H1 (cell line): ENCODE results near the gene ADAMTS6. TPM values are rescaled to one million over a fixed set of nuclear protein-coding genes. Genes with fewer than 3 reads are reported as not detected.

Experiments used
- CTCF ChIA-PET: fragments of 300-600 bp; sonication (Branson Sonifier 250); formaldehyde crosslinking; loops from one replicate; lab custom pipeline; 2021; ENCODE audit not compliant: partially characterized antibody; lab: Charles Lee
- POLR2A ChIA-PET: fragments of 300-600 bp; sonication (Branson Sonifier 250); formaldehyde crosslinking; loops from one replicate; lab custom pipeline; 2021; ENCODE audit warnings: inconsistent platforms; ENCODE audit not compliant: partially characterized antibody; lab: Charles Lee
- DNase-seq, 2 experiments: peaks; one replicate each; pipeline versions ENCODE4 v3.0.0 to v3.0.0-alpha.2; 2010 to 2022; ENCODE audit warnings: low spot score in 2 of 2, low read depth in 1 of 2, mixed read lengths in 1 of 2
- FAIRE-seq: peaks from 2 replicates; lab custom pipeline; 2011; peaks lifted over from hg19 to GRCh38; lab: Jason Lieb, UNC
- H2AFZ ChIP-seq: 2 replicates; pipeline ENCODE4 v1.8.1; 2012; ENCODE audit warnings: low read length, inconsistent platforms
- H2AK5ac ChIP-seq: 2 replicates; pipeline ENCODE4 v1.6.1; 2013; ENCODE audit warnings: low read depth, low read length
- H2BK120ac ChIP-seq: replicated peaks from 2 replicates; pipeline ENCODE3; 2013; ENCODE audit warnings: low read depth, low read length, inconsistent platforms
- H2BK12ac ChIP-seq: 2 replicates; pipeline ENCODE4 v1.6.1; 2013; ENCODE audit warnings: low read depth, low read length
- H2BK15ac ChIP-seq: 2 replicates; pipeline ENCODE4 v1.6.1; 2013; ENCODE audit warnings: low read length
- H2BK20ac ChIP-seq: 2 replicates; pipeline ENCODE4 v1.6.1; 2013; ENCODE audit warnings: low read length
- H2BK5ac ChIP-seq: 2 replicates; pipeline ENCODE4 v1.6.1; 2013; ENCODE audit warnings: low read depth, low read length
- H3K14ac ChIP-seq: 2 replicates; pipeline ENCODE4 v1.6.1; 2013; ENCODE audit warnings: inconsistent platforms; ENCODE audit not compliant: insufficient read length
- H3K18ac ChIP-seq: 2 replicates; pipeline ENCODE4 v1.6.1; 2013; ENCODE audit warnings: low read length; ENCODE audit errors: extremely low read depth
- H3K23ac ChIP-seq: 2 replicates; pipeline ENCODE4 v1.6.1; 2013; ENCODE audit warnings: inconsistent platforms; ENCODE audit not compliant: insufficient read length
- H3K23me2 ChIP-seq: 2 replicates; pipeline ENCODE4 v1.6.1; 2013; ENCODE audit warnings: low read depth, low read length
- H3K27ac ChIP-seq: 2 replicates; pipeline ENCODE4 v1.6.1; 2011; ENCODE audit warnings: low read depth, low read length, inconsistent platforms
- H3K27me3 ChIP-seq, 4 experiments: replicated peaks in 1 of 4; 1 replicate in 1 of 4; 2 replicates in 3 of 4; pipeline versions ENCODE4 v1.6.1 to v1.8.1; 2011 to 2013; ENCODE audit warnings: low read length in 3 of 4, mild to moderate bottlenecking in 3 of 4, inconsistent platforms in 2 of 4, mixed read lengths in 2 of 4, moderate library complexity in 1 of 4; ENCODE audit not compliant: control insufficient read depth in 3 of 4, insufficient read depth in 3 of 4; ENCODE audit errors: extremely low read depth in 1 of 4
- H3K36me3 ChIP-seq, 4 experiments: 2 replicates each; pipeline versions ENCODE4 v1.6.1 to v1.8.1; 2011 to 2013; ENCODE audit warnings: mild to moderate bottlenecking in 4 of 4, low read length in 3 of 4, moderate library complexity in 2 of 4, control low read depth in 1 of 4, inconsistent platforms in 1 of 4; ENCODE audit not compliant: insufficient read depth in 4 of 4, control insufficient read depth in 2 of 4
- H3K4ac ChIP-seq: replicated peaks from 2 replicates; pipeline ENCODE3; 2013; ENCODE audit warnings: low read length, low read depth, mixed read lengths, inconsistent platforms; ENCODE audit not compliant: insufficient read length
- H3K4me1 ChIP-seq, 4 experiments: replicated peaks in 1 of 4; 1 replicate in 1 of 4; 2 replicates in 3 of 4; pipeline versions ENCODE4 v1.6.1 to v1.8.1; 2011 to 2013; ENCODE audit warnings: low read length in 3 of 4, inconsistent platforms in 2 of 4, mixed read lengths in 1 of 4; ENCODE audit not compliant: insufficient read depth in 4 of 4, control insufficient read depth in 3 of 4
- H3K4me2 ChIP-seq, 2 experiments: 2 replicates each; pipeline versions ENCODE4 v1.6.1 to v1.8.1; 2011 to 2013; ENCODE audit warnings: low read depth in 2 of 2, low read length in 2 of 2, control low read depth in 1 of 2, inconsistent platforms in 1 of 2, mild to moderate bottlenecking in 1 of 2; ENCODE audit not compliant: insufficient read depth in 1 of 2
- H3K4me3 ChIP-seq, 4 experiments: fragments of 200-600, 300-600 bp in 1 of 4; sonication (generic), shearing (Covaris generic), sonication (Bioruptor Twin) in 1 of 4; 2 replicates each; pipeline versions ENCODE4 v1.5.1 to v1.8.1; 2011 to 2016; ENCODE audit warnings: low read length in 4 of 4, low read depth in 3 of 4, control low read depth in 2 of 4, inconsistent platforms in 2 of 4, mild to moderate bottlenecking in 2 of 4, mixed read lengths in 1 of 4, moderate library complexity in 1 of 4; ENCODE audit not compliant: insufficient read depth in 2 of 4; ENCODE audit errors: extremely low read depth in 1 of 4
- H3K56ac ChIP-seq: replicated peaks from 2 replicates; pipeline ENCODE3; 2013; ENCODE audit warnings: low read depth, mild to moderate bottlenecking, mixed read lengths, low read length, inconsistent platforms; ENCODE audit not compliant: insufficient read length
- H3K79me1 ChIP-seq: 2 replicates; pipeline ENCODE4 v1.6.1; 2013; ENCODE audit warnings: low read depth, low read length, control low read depth
- H3K79me2 ChIP-seq, 2 experiments: 2 replicates each; pipeline versions ENCODE4 v1.6.1 to v1.8.1; 2012 to 2013; ENCODE audit warnings: low read length in 2 of 2, mild to moderate bottlenecking in 2 of 2, inconsistent platforms in 1 of 2; ENCODE audit not compliant: insufficient read depth in 2 of 2, control insufficient read depth in 1 of 2
- H3K9ac ChIP-seq, 4 experiments: replicated peaks in 1 of 4; 1 replicate in 1 of 4; 2 replicates in 3 of 4; pipeline versions ENCODE4 v1.6.1 to v1.8.1; 2011 to 2013; ENCODE audit warnings: low read depth in 3 of 4, low read length in 3 of 4, control low read depth in 2 of 4, mild to moderate bottlenecking in 2 of 4, moderate library complexity in 2 of 4, inconsistent platforms in 1 of 4; ENCODE audit errors: extremely low read depth in 1 of 4
- H3K9me3 ChIP-seq, 2 experiments: 2 replicates each; pipeline versions ENCODE4 v1.6.1 to v1.8.1; 2012 to 2013; ENCODE audit warnings: mild to moderate bottlenecking in 2 of 2, moderate library complexity in 2 of 2, control low read depth in 1 of 2, inconsistent platforms in 1 of 2, low read depth in 1 of 2, low read length in 1 of 2, mixed read lengths in 1 of 2; ENCODE audit not compliant: insufficient read depth in 2 of 2
- H4K20me1 ChIP-seq, 2 experiments: replicated peaks in 1 of 2; 2 replicates each; pipeline versions ENCODE3 to v1.8.1; 2011 to 2013; ENCODE audit warnings: inconsistent platforms in 2 of 2, low read length in 2 of 2, mild to moderate bottlenecking in 1 of 2; ENCODE audit not compliant: insufficient read depth in 2 of 2, control insufficient read depth in 1 of 2
- H4K5ac ChIP-seq: 2 replicates; pipeline ENCODE4 v1.6.1; 2013; ENCODE audit warnings: low read length, low read depth, mixed read lengths, inconsistent platforms; ENCODE audit not compliant: insufficient read length
- H4K8ac ChIP-seq: 2 replicates; pipeline ENCODE4 v1.8.0; 2013; ENCODE audit warnings: mild to moderate bottlenecking, moderate library complexity, low read length, inconsistent platforms; ENCODE audit not compliant: insufficient read depth; ENCODE audit errors: extremely low read depth
- H4K91ac ChIP-seq: replicated peaks from 2 replicates; pipeline ENCODE3; 2013; ENCODE audit warnings: low read length, mixed read lengths, inconsistent platforms; ENCODE audit not compliant: insufficient read length
- SP1 ChIP-seq: IDR thresholded peaks from 2 replicates; pipeline ENCODE4 v1.6.1; 2011; ENCODE audit warnings: low read depth, low read length
- USF2 ChIP-seq: IDR thresholded peaks from 2 replicates; pipeline ENCODE4 v1.6.1; 2011; ENCODE audit warnings: low read length, improper control_type of control experiment
- ZNF274 ChIP-seq: IDR thresholded peaks from 2 replicates; pipeline ENCODE4 v1.7.0; 2012; ENCODE audit warnings: low read length, borderline replicate concordance; ENCODE audit errors: extremely low read depth
- WGBS, 2 experiments: shearing (Covaris generic) in 1 of 2; methylation state at CpG; one replicate each; pipeline versions ENCODE4 v1.1.6 to v1.1.7; 2013 to 2015; ENCODE audit warnings: low lambda C conversion rate in 2 of 2, mixed read lengths in 2 of 2, inconsistent platforms in 1 of 2, low coverage in 1 of 2, missing lambda C conversion rate in 1 of 2; ENCODE audit not compliant: insufficient replicate concordance in 2 of 2, insufficient coverage in 1 of 2, insufficient read length in 1 of 2; ENCODE audit errors: extremely low coverage in 1 of 2, missing lambda C conversion rate in 1 of 2; 5-methylcytosine and 5-hydroxymethylcytosine counted together
- polyA plus RNA-seq, 7 experiments: library from polyadenylated mRNA; depleted of rRNA in 3 of 7; stranded (reverse) in 5 of 7; unstranded in 2 of 7; fragments of >200 nt in 5 of 7; fragments of 200-250 nt in 2 of 7; gene quantifications; 1 replicate in 5 of 7; 2 replicates in 1 of 7; 4 replicates in 1 of 7; pipeline versions ENCODE4 v1.2.1 to v1.2.3, GENCODE V29; 2011 to 2013; ENCODE audit warnings: missing spikeins in 2 of 7, mixed read lengths in 2 of 7
- total RNA-seq: library from RNA; stranded (reverse); fragmentation: NEBNext Ultra II Directional; extraction: Animal tissue kit (Norgen Biotek cat#: 25700); gene quantifications from 2 replicates; pipeline ENCODE4 v1.2.1, GENCODE V29; 2021

The ADAMTS6 gene
- total and polyA plus RNA-seq, 2 of the 8 experiments (the other 6 are each of a cell fraction or from before 2014, with no cell fraction given) = 0.74 to 2.4 TPM

GRCh38 chr5:65261499-65261898 lies 220.2 kb downstream of the ADAMTS6 start:
- H4K91ac ChIP-seq = no peak overlapping the region
- POLR2A ChIA-PET = no interaction called here
- H3K79me1 ChIP-seq = no peaks in the 10 kb centered on the region
- H2AK5ac ChIP-seq = no peak overlapping the region
- no peak overlapping the region for H2AFZ ChIP-seq
- H3K27me3 ChIP-seq = no peaks in the 10 kb centered on the region
- no peak overlapping the region for H2BK5ac ChIP-seq
- H3K14ac ChIP-seq = no peak overlapping the region
- CTCF ChIA-PET = interaction anchor here (0.6 to 0.8 kb wide), 2 partner anchors 201 to 448 kb away, joined by 3 read pairs; no protein-coding TSS in a partner anchor
- H3K4me2 ChIP-seq = no peak overlapping the region
- H3K4me1 ChIP-seq = peaks cover 2 to 25% (median 14%) of the 10 kb centered on the region in 4 experiments; a peak in 6 of 7 replicates
- 80% methylated on average over 1 of the region's 1 CpG; no CpG with 5 or more reads in 1 of the 2 experiments for WGBS, 2 experiments
- no peak overlapping the region for H3K27ac ChIP-seq
- H3K4ac ChIP-seq = no peak overlapping the region
- no peak overlapping the region for H4K8ac ChIP-seq
- H3K23ac ChIP-seq = no peak overlapping the region
- H3K9me3 ChIP-seq = no peaks in the 10 kb centered on the region
- H3K18ac ChIP-seq = no peak overlapping the region
- H2BK12ac ChIP-seq = no peak overlapping the region
- no peak for TF ChIP-seq ZNF274
- no peak for TF ChIP-seq USF2
- TF ChIP-seq SP1 = no peak
- no peak overlapping the region for H3K56ac ChIP-seq
- peaks cover 2% of the 10 kb centered on the region; the same call in 1 of the 2 replicates for H3K23me2 ChIP-seq
- DNase-seq = no peak
- no peak overlapping the region for H3K4me3 ChIP-seq
- FAIRE-seq = no peak
- no peak overlapping the region for H3K9ac ChIP-seq
- no peak overlapping the region for H2BK20ac ChIP-seq
- no peak overlapping the region for H4K5ac ChIP-seq
- no peak overlapping the region for H2BK15ac ChIP-seq
- H4K20me1 ChIP-seq = no peaks in the 10 kb centered on the region
- H2BK120ac ChIP-seq = no peak overlapping the region
- H3K36me3 ChIP-seq = no peaks in the 10 kb centered on the region
- no peaks in the 10 kb centered on the region for H3K79me2 ChIP-seq
